WTC11 (cell line): Measurements from ENCODE around the gene DENND2C.

Source experiments
- ZNF138 ChIP-seq: sonication (generic); formaldehyde crosslinking; conservative IDR thresholded peaks from 2 replicates; pipeline ENCODE4 v1.8.1; 2022; ENCODE audit warnings: mild to moderate bottlenecking, moderate library complexity, missing genetic modification reagents
- TF ChIP-seq, protein P1 (sequence below): sonication (generic); formaldehyde crosslinking; IDR thresholded peaks from 2 replicates; pipeline ENCODE4 v1.8.0; 2022; ENCODE audit warnings: mild to moderate bottlenecking, missing genetic modification reagents
- TF ChIP-seq, protein P2 (sequence below): sonication (generic); formaldehyde crosslinking; IDR thresholded peaks from 2 replicates; pipeline ENCODE4 v1.8.1; 2022; ENCODE audit warnings: low read depth, missing genetic modification reagents, borderline replicate concordance
- TF ChIP-seq, protein P3 (sequence below): fragments of 200-600 bp; IDR thresholded peaks from 2 replicates; pipeline ENCODE4 v1.8.0; 2022; ENCODE audit warnings: antibody characterized with exemption

DNA sequence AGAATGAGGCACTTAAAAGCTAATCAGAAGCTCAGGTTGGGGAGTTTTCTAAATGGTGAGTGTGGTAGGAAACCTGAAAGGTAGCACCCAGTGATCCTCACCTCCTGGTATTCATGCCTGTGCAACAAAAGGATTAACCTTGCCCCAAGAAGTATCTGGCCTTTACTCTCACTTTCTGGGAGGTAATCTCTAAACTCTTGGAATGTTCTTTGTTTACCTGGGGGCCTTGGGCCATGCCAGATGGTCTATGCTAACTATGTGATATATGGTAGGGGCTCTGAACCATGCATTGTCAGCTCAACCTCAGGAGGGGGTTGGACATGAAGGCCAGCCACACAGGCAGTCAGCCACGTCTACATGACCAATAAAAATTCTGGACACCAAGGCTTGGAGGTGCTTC lies 134.4 kb downstream of the DENND2C start:
- TF ChIP-seq, protein P1, sequence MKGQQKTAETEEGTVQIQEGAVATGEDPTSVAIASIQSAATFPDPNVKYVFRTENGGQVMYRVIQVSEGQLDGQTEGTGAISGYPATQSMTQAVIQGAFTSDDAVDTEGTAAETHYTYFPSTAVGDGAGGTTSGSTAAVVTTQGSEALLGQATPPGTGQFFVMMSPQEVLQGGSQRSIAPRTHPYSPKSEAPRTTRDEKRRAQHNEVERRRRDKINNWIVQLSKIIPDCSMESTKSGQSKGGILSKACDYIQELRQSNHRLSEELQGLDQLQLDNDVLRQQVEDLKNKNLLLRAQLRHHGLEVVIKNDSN (CRISPR knock-in tag): no peak
- TF ChIP-seq, protein P2, sequence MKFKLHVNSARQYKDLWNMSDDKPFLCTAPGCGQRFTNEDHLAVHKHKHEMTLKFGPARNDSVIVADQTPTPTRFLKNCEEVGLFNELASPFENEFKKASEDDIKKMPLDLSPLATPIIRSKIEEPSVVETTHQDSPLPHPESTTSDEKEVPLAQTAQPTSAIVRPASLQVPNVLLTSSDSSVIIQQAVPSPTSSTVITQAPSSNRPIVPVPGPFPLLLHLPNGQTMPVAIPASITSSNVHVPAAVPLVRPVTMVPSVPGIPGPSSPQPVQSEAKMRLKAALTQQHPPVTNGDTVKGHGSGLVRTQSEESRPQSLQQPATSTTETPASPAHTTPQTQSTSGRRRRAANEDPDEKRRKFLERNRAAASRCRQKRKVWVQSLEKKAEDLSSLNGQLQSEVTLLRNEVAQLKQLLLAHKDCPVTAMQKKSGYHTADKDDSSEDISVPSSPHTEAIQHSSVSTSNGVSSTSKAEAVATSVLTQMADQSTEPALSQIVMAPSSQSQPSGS: no peak
- TF ChIP-seq ZNF138 (CRISPR knock-in tag): no peak
- TF ChIP-seq, protein P3, sequence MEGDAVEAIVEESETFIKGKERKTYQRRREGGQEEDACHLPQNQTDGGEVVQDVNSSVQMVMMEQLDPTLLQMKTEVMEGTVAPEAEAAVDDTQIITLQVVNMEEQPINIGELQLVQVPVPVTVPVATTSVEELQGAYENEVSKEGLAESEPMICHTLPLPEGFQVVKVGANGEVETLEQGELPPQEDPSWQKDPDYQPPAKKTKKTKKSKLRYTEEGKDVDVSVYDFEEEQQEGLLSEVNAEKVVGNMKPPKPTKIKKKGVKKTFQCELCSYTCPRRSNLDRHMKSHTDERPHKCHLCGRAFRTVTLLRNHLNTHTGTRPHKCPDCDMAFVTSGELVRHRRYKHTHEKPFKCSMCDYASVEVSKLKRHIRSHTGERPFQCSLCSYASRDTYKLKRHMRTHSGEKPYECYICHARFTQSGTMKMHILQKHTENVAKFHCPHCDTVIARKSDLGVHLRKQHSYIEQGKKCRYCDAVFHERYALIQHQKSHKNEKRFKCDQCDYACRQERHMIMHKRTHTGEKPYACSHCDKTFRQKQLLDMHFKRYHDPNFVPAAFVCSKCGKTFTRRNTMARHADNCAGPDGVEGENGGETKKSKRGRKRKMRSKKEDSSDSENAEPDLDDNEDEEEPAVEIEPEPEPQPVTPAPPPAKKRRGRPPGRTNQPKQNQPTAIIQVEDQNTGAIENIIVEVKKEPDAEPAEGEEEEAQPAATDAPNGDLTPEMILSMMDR: no peak
